Right ventricle myocardium superior (tissue), 1 donor: ENCODE results near the gene EDC4. TPM values are rescaled to one million over a fixed set of nuclear protein-coding genes. Genes with fewer than 3 reads are reported as not detected.
A peak's percentile ranks its signal among the peaks of the same experiment; 100 is the strongest.

Experiments used
- ATAC-seq: fragments of 200-7000 bp; cut with Tn5 transposase; one replicate; pipeline ENCODE4 v1.9.1; 2020; ENCODE audit warnings: mild to moderate bottlenecking; ENCODE audit not compliant: poor library complexity
- DNase-seq: peaks from one replicate; pipeline ENCODE4 v3.0.0-alpha.2; 2020
- intact Hi-C: fragments of 100-400 bp; cut with DNase I; formaldehyde crosslinking; loops from one replicate; pipeline ENCODE4 v1.11.2; 2022
- total RNA-seq: library from RNA; stranded (reverse); fragmentation: NEBNext Ultra II Directional; extraction: Animal tissue kit (Norgen Biotek cat#: 25700); gene quantifications from one replicate; pipeline ENCODE4 v1.2.1, GENCODE V29; 2021
- donor health status: DM: no; HTN: yes; CAD: no; lungs with severe emphysema.

EDC4 gene
- total RNA-seq, 1 donor from 2014 or later, result 30.6 TPM

- intact Hi-C loops, result no loop called here
- DNase-seq, result no peak
- ATAC-seq, result no peak
Measured at GRCh38 chr16:67869653-67870052, 3.2 kb upstream of the EDC4 start.

GRCh38 chr16:67871256-67871655, 1.6 kb upstream of the EDC4 start:
- ATAC-seq (no peak), DNase-seq (no peak)
- intact Hi-C loops, result no loop called here

GRCh38 chr16:67872131-67872630, 671 bp upstream of the EDC4 start:
- ATAC-seq, result no peak
- intact Hi-C loops, result no loop called here
- DNase-seq, result no peak

GRCh38 chr16:67873435-67874370, 851 bp downstream of the EDC4 start:
- ATAC-seq (no peak), DNase-seq (no peak)
- intact Hi-C loops, result no loop called here

GRCh38 chr16:67874372-67874771, 1.5 kb downstream of the EDC4 start:
- ATAC-seq (no peak), DNase-seq (no peak)
- intact Hi-C loops, result no loop called here

GRCh38 chr16:67877064-67877463, 4.2 kb downstream of the EDC4 start:
- DNase-seq (no peak), ATAC-seq (no peak)
- intact Hi-C loops, result no loop called here

GRCh38 chr16:67878232-67878631, 5.4 kb downstream of the EDC4 start:
- ATAC-seq, result no peak
- DNase-seq, result no peak
- intact Hi-C loops, result no loop called here

- no peak for DNase-seq
- ATAC-seq, result no peak
- intact Hi-C loops, result no loop called here
Measured at GRCh38 chr16:67878846-67879245, 6.0 kb downstream of the EDC4 start.

GRCh38 chr16:67879462-67879861, 6.6 kb downstream of the EDC4 start:
- no peak for DNase-seq
- intact Hi-C loops, result no loop called here
- no peak for ATAC-seq

GRCh38 chr16:67879936-67880335, 7.1 kb downstream of the EDC4 start:
- intact Hi-C loops, result no loop called here
- DNase-seq (no peak), ATAC-seq (no peak)

- ATAC-seq (no peak), DNase-seq (no peak)
- intact Hi-C loops, result no loop called here
Measured at GRCh38 chr16:67880584-67880983, 7.7 kb downstream of the EDC4 start.

- intact Hi-C loops, result no loop called here
- DNase-seq (peak; percentile 77), ATAC-seq (peak; percentile 65)
Measured at GRCh38 chr16:67881621-67882161, 8.8 kb downstream of the EDC4 start.

- intact Hi-C loops, result no loop called here
- DNase-seq (peak; percentile 76), ATAC-seq (peak; percentile 73)
Measured at GRCh38 chr16:67882374-67883145, 9.7 kb downstream of the EDC4 start.

- intact Hi-C loops, result no loop called here
- no peak for DNase-seq
- no peak for ATAC-seq
Measured at GRCh38 chr16:67883146-67883871, 10.5 kb downstream of the EDC4 start.

GRCh38 chr16:67883872-67884261, 11.0 kb downstream of the EDC4 start:
- ATAC-seq (peak; percentile 42), DNase-seq (peak; percentile 75)
- intact Hi-C loops, result no loop called here

- ATAC-seq (peak; percentile 82), DNase-seq (peak; percentile 93)
- intact Hi-C loops, result loop anchor here (5.0 kb wide), 1 partner anchor 43 kb away; no protein-coding TSS in a partner anchor
Measured at GRCh38 chr16:67884684-67885083, 11.8 kb downstream of the EDC4 start, which contains the start of gene NRN1L. Gene NRN1L (plus strand): TSS chr16:67884885. CDS start chr16:67884904, 19 bp downstream.

- intact Hi-C loops, result loop anchor here (5.0 kb wide), 1 partner anchor 42 kb away; no protein-coding TSS in a partner anchor
- DNase-seq (no peak), ATAC-seq (no peak)
Measured at GRCh38 chr16:67885545-67885944, 12.7 kb downstream of the EDC4 start.

- DNase-seq, result no peak
- ATAC-seq, result no peak
- intact Hi-C loops, result loop anchor here (5.0 kb wide), 1 partner anchor 41 kb away; no protein-coding TSS in a partner anchor
Measured at GRCh38 chr16:67885976-67886375, 13.1 kb downstream of the EDC4 start.
